Colonic mucosa (tissue), 4 donors: ENCODE results near the gene GPRC5B. TPM values are rescaled to one million over a fixed set of nuclear protein-coding genes. Genes with fewer than 3 reads are reported as not detected.

ENCODE experiments used
- DNase-seq: peaks from one replicate; pipeline ENCODE4 v3.0.0-alpha.2; 2020
- H3K27ac ChIP-seq: fragments of 200-600 bp; one replicate; pipeline ENCODE4 v1.8.0; 2021
- H3K27me3 ChIP-seq: fragments of 200-600 bp; one replicate; pipeline ENCODE4 v1.8.0; 2021
- H3K36me3 ChIP-seq: fragments of 200-600 bp; one replicate; pipeline ENCODE4 v1.8.0; 2021
- H3K4me1 ChIP-seq: fragments of 200-600 bp; one replicate; pipeline ENCODE4 v1.8.0; 2021; ENCODE audit warnings: mild to moderate bottlenecking
- H3K4me3 ChIP-seq: fragments of 200-600 bp; one replicate; pipeline ENCODE4 v1.8.0; 2021
- H3K9ac ChIP-seq, 2 donors: one replicate each; pipeline ENCODE4 v1.7.0; 2013; ENCODE audit warnings: control low read depth in 2 of 2, low read depth in 2 of 2, low read length in 2 of 2
- H3K9me3 ChIP-seq: fragments of 200-600 bp; one replicate; pipeline ENCODE4 v1.8.0; 2021
- intact Hi-C: fragments of 100-400 bp; cut with DNase I; formaldehyde crosslinking; loops from one replicate; pipeline ENCODE4 v1.14.1; 2022
- total RNA-seq, 2 donors: library from RNA; stranded (reverse); fragmentation: NEBNext Ultra II Directional in 1 of 2; extraction: Animal tissue kit (Norgen Biotek cat#: 25700) in 1 of 2; gene quantifications; one replicate each; pipeline ENCODE4 v1.2.1, GENCODE V29; 2021
- TF ChIP-seq, protein P1 (sequence below): fragments of 200-600 bp; IDR thresholded peaks from one replicate; pipeline ENCODE4 v1.8.0; 2022; ENCODE audit warnings: antibody characterized with exemption, mild to moderate bottlenecking
- donor health status: healthy.
- donor health status: DM: no; HTN: no; CAD: no.
- donor health status: DM: no; HTN: no; CAD: no.

Gene GPRC5B
- 1 to 10 TPM; 3.1 to 8.5 TPM for total RNA-seq

DNA sequence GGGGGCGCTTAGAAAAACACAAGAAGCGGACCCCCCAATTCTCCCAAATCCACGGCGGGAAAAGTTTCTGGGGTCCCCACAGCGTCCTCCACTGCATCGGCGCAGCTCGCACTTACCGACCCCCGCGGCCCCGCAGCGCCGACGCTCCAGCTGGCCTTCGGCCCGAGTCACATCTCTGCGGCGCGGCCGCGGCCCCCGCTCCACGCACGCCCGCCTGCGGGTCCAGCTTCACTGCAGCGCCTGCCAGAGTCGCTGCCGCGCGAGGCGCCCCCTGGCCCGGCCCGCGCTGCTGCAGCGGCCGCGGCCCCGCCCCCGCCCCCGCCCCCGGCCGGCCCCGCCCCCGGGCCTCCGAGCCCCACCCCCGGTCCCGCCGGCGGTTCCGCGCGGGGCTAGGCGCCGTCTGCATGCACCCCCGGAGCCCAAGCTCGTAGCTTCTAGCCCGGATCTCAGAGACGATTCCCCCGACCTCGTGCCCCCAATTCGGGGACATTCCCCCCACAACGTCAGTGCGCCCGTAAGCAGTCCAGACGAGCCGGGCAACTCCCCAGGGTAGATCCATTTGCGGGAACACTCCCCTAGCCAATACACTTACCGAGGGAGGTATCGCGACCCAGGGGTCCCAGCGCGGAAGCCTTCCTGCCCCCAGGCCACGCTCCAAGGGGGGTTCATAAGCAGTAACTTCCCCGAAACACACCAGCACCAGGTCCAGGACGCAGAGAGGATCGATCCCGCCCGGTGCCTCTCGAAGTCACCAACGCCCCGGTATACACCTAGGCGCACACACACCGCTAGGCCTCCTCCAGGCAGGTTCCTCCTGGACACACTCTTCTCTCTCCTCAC lies at the start of gene GPRC5B:
Gene GPRC5B, minus strand, starts transcription at position 238 of the 840 bp plus-strand sequence. CDS start 12,003 bp downstream, outside the sequence.
- peak within 1 kb of the TSS; percentile 52 for H3K4me3 ChIP-seq
- H3K4me1 ChIP-seq: peaks cover 9% of the 10 kb centered on the region
- peak; percentile 48 for DNase-seq
- intact Hi-C loops: loop anchor here (5.0 to 10.0 kb wide), 2 partner anchors 168 to 200 kb away; partner anchors contain the start of genes IQCK and KNOP1
- H3K9ac ChIP-seq: peak within 1 kb of the TSS; percentile 38 to 56
- TF ChIP-seq, protein P1, sequence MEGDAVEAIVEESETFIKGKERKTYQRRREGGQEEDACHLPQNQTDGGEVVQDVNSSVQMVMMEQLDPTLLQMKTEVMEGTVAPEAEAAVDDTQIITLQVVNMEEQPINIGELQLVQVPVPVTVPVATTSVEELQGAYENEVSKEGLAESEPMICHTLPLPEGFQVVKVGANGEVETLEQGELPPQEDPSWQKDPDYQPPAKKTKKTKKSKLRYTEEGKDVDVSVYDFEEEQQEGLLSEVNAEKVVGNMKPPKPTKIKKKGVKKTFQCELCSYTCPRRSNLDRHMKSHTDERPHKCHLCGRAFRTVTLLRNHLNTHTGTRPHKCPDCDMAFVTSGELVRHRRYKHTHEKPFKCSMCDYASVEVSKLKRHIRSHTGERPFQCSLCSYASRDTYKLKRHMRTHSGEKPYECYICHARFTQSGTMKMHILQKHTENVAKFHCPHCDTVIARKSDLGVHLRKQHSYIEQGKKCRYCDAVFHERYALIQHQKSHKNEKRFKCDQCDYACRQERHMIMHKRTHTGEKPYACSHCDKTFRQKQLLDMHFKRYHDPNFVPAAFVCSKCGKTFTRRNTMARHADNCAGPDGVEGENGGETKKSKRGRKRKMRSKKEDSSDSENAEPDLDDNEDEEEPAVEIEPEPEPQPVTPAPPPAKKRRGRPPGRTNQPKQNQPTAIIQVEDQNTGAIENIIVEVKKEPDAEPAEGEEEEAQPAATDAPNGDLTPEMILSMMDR: no peak
- H3K36me3 ChIP-seq: no peaks in the 10 kb centered on the region
- peaks cover 5% of the 10 kb centered on the region for H3K27me3 ChIP-seq
- no peaks in the 10 kb centered on the region for H3K9me3 ChIP-seq
- H3K27ac ChIP-seq: no peak within 1 kb of the TSS

DNA sequence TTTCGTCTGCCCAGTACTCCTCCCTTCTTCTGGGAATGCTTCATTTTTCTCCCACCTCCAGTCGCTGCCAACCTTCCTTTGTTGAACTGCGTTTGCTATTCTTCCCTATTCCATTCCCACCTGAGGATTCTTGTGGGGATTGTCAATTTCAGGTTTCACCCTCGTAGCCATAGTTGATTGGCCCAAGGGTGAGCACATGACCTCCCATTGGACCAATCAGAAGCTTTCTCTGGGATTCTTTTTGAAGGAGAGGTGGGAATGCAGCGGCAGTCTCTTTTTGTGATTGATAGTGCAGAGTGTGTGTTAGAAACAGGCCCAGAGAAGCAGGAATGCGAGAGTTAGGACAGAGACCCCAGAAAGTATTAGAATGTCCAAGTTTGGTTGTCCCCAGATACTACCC lies 49.1 kb upstream of the GPRC5B start:
- Histone ChIP-seq H3K36me3 (no peaks in the 10 kb centered on the region), H3K9me3 (no peaks in the 10 kb centered on the region), H3K4me3 (no peak overlapping the region), H3K4me1 (no peaks in the 10 kb centered on the region), H3K27me3 (no peaks in the 10 kb centered on the region), H3K27ac (no peak overlapping the region), H3K9ac (no peak overlapping the region)
- no peak for DNase-seq
- intact Hi-C loops: no loop called here
- TF ChIP-seq, protein P1: no peak

GRCh38 chr16:19929062-19929511 lies 44.4 kb upstream of the GPRC5B start:
- H3K36me3 ChIP-seq: no peaks in the 10 kb centered on the region
- no peak overlapping the region for H3K27ac ChIP-seq
- H3K9ac ChIP-seq: no peak overlapping the region
- no peaks in the 10 kb centered on the region for H3K4me1 ChIP-seq
- DNase-seq: no peak
- no peaks in the 10 kb centered on the region for H3K27me3 ChIP-seq
- H3K4me3 ChIP-seq: no peak overlapping the region
- intact Hi-C loops: no loop called here
- TF ChIP-seq, protein P1: no peak
- H3K9me3 ChIP-seq: no peaks in the 10 kb centered on the region

DNA sequence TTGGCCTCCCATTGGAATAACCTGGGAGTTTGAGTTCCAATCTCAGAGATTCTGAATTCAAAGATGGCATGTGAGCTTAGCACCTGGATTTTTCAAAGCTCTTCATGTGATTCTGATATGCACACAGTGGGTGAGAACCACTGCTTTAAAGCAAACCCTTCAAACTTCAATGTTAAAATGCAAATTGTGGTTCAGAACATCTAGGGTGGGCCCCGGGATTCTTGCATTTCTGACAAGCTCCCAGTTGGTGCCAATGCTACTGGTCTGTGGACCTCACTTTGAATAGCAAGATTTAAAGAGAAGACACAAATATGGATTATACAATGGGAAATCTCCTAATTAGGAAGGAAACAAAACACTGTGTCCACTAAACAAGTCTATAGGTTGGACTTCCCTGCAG lies 43.8 kb upstream of the GPRC5B start:
- intact Hi-C loops: no loop called here
- no peak overlapping the region for H3K4me3 ChIP-seq
- H3K4me1 ChIP-seq: no peaks in the 10 kb centered on the region
- no peak overlapping the region for H3K27ac ChIP-seq
- H3K36me3 ChIP-seq: no peaks in the 10 kb centered on the region
- no peaks in the 10 kb centered on the region for H3K27me3 ChIP-seq
- no peak for DNase-seq
- no peaks in the 10 kb centered on the region for H3K9me3 ChIP-seq
- H3K9ac ChIP-seq: no peak overlapping the region
- TF ChIP-seq, protein P1: no peak

GRCh38 chr16:19926449-19927390 lies 42.1 kb upstream of the GPRC5B start:
- H3K9me3 ChIP-seq: no peaks in the 10 kb centered on the region
- DNase-seq: no peak
- TF ChIP-seq, protein P1: no peak
- H3K36me3 ChIP-seq: no peaks in the 10 kb centered on the region
- H3K4me3 ChIP-seq: no peak overlapping the region
- H3K27ac ChIP-seq: no peak overlapping the region
- intact Hi-C loops: no loop called here
- H3K9ac ChIP-seq: no peak overlapping the region
- no peaks in the 10 kb centered on the region for H3K27me3 ChIP-seq
- no peaks in the 10 kb centered on the region for H3K4me1 ChIP-seq
